WERI-Rb-1 (cell line): ENCODE results near the gene ELL3.
A peak's percentile ranks its signal among the peaks of the same experiment; 100 is the strongest.
"Not testable (repeated sequence)": the region's sequence is repeated elsewhere in the genome, so short reads cannot be mapped to it uniquely, and the experiment has no call there.

ENCODE experiments used
- DNase-seq: peaks from one replicate; pipeline ENCODE4 v3.0.0-alpha.2; 2020
- H3K27ac ChIP-seq: fragments of 250-450 bp; sonication (Bioruptor Pico); 2 replicates; pipeline ENCODE4 v1.5.1; 2020; ENCODE audit warnings: mild to moderate bottlenecking, moderate library complexity
- H3K27me3 ChIP-seq: fragments of 250-450 bp; sonication (Bioruptor Pico); 2 replicates; pipeline ENCODE4 v1.5.1; 2021; ENCODE audit warnings: mild to moderate bottlenecking, low read depth, moderate library complexity; ENCODE audit not compliant: insufficient read depth, severe bottlenecking
- H3K36me3 ChIP-seq: fragments of 250-450 bp; sonication (Bioruptor Pico); 2 replicates; pipeline ENCODE4 v1.5.1; 2020; ENCODE audit warnings: mild to moderate bottlenecking, moderate library complexity
- H3K4me3 ChIP-seq: 2 replicates; pipeline ENCODE4 v1.5.1; 2011; ENCODE audit warnings: low read depth, mild to moderate bottlenecking, control low read depth, low read length
- H3K9me3 ChIP-seq: fragments of 250-450 bp; sonication (Bioruptor Pico); 2 replicates; pipeline ENCODE4 v1.5.1; 2021; ENCODE audit warnings: mild to moderate bottlenecking, moderate library complexity; ENCODE audit not compliant: severe bottlenecking
- CTCF ChIP-seq: IDR thresholded peaks from 2 replicates; pipeline ENCODE4 v1.5.1; 2011; ENCODE audit warnings: low read depth, mild to moderate bottlenecking, control low read depth, inconsistent platforms, low read length

ELL3 gene

GRCh38 chr15:43776718-43777266 lies at the start of gene ELL3:
TSS of gene ELL3 (minus strand) at chr15:43776966. CDS start at chr15:43776901, 65 bp downstream.
- no peak for TF ChIP-seq CTCF
- Histone ChIP-seq H3K27me3 (no peaks in the 10 kb centered on the region), H3K36me3 (peaks cover 24% of the 10 kb centered on the region), H3K4me3 (no peak within 1 kb of the TSS), H3K27ac (no peak within 1 kb of the TSS), H3K9me3 (no peaks in the 10 kb centered on the region)
- no peak for DNase-seq

GRCh38 chr15:43826029-43826507 lies 49.3 kb upstream of the ELL3 start:
- peak overlapping the region; percentile 94 for H3K27ac ChIP-seq
- no peak for DNase-seq
- peaks cover 8% of the 10 kb centered on the region for H3K9me3 ChIP-seq
- peaks cover 43% of the 10 kb centered on the region for H3K36me3 ChIP-seq
- H3K4me3 ChIP-seq: peak overlapping the region; percentile 86
- H3K27me3 ChIP-seq: no peaks in the 10 kb centered on the region
- no peak for TF ChIP-seq CTCF

GRCh38 chr15:43825305-43825704 lies 48.5 kb upstream of the ELL3 start:
- not testable (repeated sequence) for DNase-seq, H3K27me3 ChIP-seq, H3K4me3 ChIP-seq, H3K9me3 ChIP-seq
- Histone ChIP-seq H3K27ac (peak overlapping the region; percentile 78; the same call in 1 of the 2 replicates), H3K36me3 (peaks cover 40% of the 10 kb centered on the region)

- peak; percentile 95 for DNase-seq
- H3K27me3 ChIP-seq: no peaks in the 10 kb centered on the region
- peaks cover 36% of the 10 kb centered on the region for H3K36me3 ChIP-seq
- no peak for TF ChIP-seq CTCF
- peak within 1 kb of the TSS; percentile 78 for H3K27ac ChIP-seq
- peak within 1 kb of the TSS; percentile 99 for H3K4me3 ChIP-seq
- H3K9me3 ChIP-seq: peaks cover 8% of the 10 kb centered on the region
Observed at GRCh38 chr15:43824302-43825246, 47.8 kb upstream of the ELL3 start, which contains the start of gene MFAP1. TSS of gene MFAP1 (minus strand) at chr15:43824690. CDS start at chr15:43824569, 121 bp downstream.

- no peak for DNase-seq
- Histone ChIP-seq H3K27me3 (no peaks in the 10 kb centered on the region), H3K9me3 (peaks cover 8% of the 10 kb centered on the region), H3K36me3 (peaks cover 38% of the 10 kb centered on the region), H3K27ac (no peak overlapping the region), H3K4me3 (no peak overlapping the region)
- TF ChIP-seq CTCF: no peak
Observed at GRCh38 chr15:43821505-43821904, 44.7 kb upstream of the ELL3 start.

GRCh38 chr15:43815064-43815463 lies 38.3 kb upstream of the ELL3 start:
- not testable (repeated sequence) for H3K4me3 ChIP-seq, H3K27ac ChIP-seq

More at GRCh38 chr15:43815064-43815463, 38.3 kb upstream of the ELL3 start:
- DNase-seq, H3K9me3 ChIP-seq, H3K27me3 ChIP-seq: not testable (repeated sequence)
- peaks cover 80% of the 10 kb centered on the region for H3K36me3 ChIP-seq
